NCI-H82 (cell line): ENCODE data around the gene PFDN1.

ENCODE experiments used
- DNase-seq: peaks from one replicate; lab custom pipeline; 2025; lab: John Stamatoyannopoulos, UW

PFDN1 gene

GRCh38 chr5:140295414-140295813, 7.5 kb downstream of the PFDN1 start:
- peak; percentile 58 for DNase-seq

GRCh38 chr5:140294753-140295152, 8.1 kb downstream of the PFDN1 start:
- DNase-seq = no peak

GRCh38 chr5:140293849-140294100, 9.1 kb downstream of the PFDN1 start:
- DNase-seq = no peak

GRCh38 chr5:140293091-140293848, 9.6 kb downstream of the PFDN1 start:
- no peak for DNase-seq

GRCh38 chr5:140292212-140293036, 10.5 kb downstream of the PFDN1 start:
- no peak for DNase-seq

- no peak for DNase-seq
These were observed 14.9 kb downstream of the PFDN1 start for GRCh38 chr5:140287801-140288521.

GRCh38 chr5:140286424-140286823, 16.5 kb downstream of the PFDN1 start:
- no peak for DNase-seq

- no peak for DNase-seq
These were observed 18.9 kb downstream of the PFDN1 start for GRCh38 chr5:140284013-140284412.

GRCh38 chr5:140282266-140282665, 20.6 kb downstream of the PFDN1 start:
- DNase-seq = no peak

- no peak for DNase-seq
These were observed 27.1 kb downstream of the PFDN1 start for GRCh38 chr5:140275837-140276236.

GRCh38 chr5:140273401-140273877, 29.5 kb downstream of the PFDN1 start:
- DNase-seq = no peak

- no peak for DNase-seq
These were observed 32.9 kb downstream of the PFDN1 start for GRCh38 chr5:140270008-140270407.

GRCh38 chr5:140267559-140268018, 35.3 kb downstream of the PFDN1 start:
- DNase-seq = no peak

- no peak for DNase-seq
These were observed 35.7 kb downstream of the PFDN1 start for GRCh38 chr5:140267201-140267540.

- no peak for DNase-seq
These were observed 36.3 kb downstream of the PFDN1 start for GRCh38 chr5:140266471-140267200.

GRCh38 chr5:140265845-140266244, 37.1 kb downstream of the PFDN1 start:
- DNase-seq = no peak

- DNase-seq = no peak
These were observed 40.1 kb downstream of the PFDN1 start for GRCh38 chr5:140262839-140263238.

- DNase-seq = no peak
These were observed 40.7 kb downstream of the PFDN1 start for GRCh38 chr5:140262221-140262620.

- DNase-seq = no peak
These were observed 41.3 kb downstream of the PFDN1 start for GRCh38 chr5:140261403-140262171.

- DNase-seq = no peak
These were observed 42.7 kb downstream of the PFDN1 start for GRCh38 chr5:140260089-140260656.

- no peak for DNase-seq
These were observed 43.4 kb downstream of the PFDN1 start for GRCh38 chr5:140259500-140259899.
